Measurements from ENCODE around the gene POLR3GL.

Gene POLR3GL

GRCh38 chr1:145985129-145985501 is 20.6 kb downstream of the POLR3GL start:
- no peaks in the 10 kb centered on the region for H3K36me3 ChIP-seq (ENCODE audit: low read depth)
- H3K27ac ChIP-seq (ENCODE audit: poor library complexity, severe bottlenecking), result peak overlapping the region; percentile 56
- H3K9me3 ChIP-seq (ENCODE audit: severe bottlenecking), result no peaks in the 10 kb centered on the region
- ATAC-seq (ENCODE audit: low read depth) (no peak; the same call in 1 of the 3 replicates), DNase-seq (ENCODE audit: low spot score) (no peak)
- no peak for TF ChIP-seq CTCF (IDR thresholded peaks at IDR 0.05; ENCODE audit: poor library complexity, severe bottlenecking)
- H3K27me3 ChIP-seq (ENCODE audit: insufficient read depth, poor library complexity, severe bottlenecking), result no peaks in the 10 kb centered on the region
- no peak overlapping the region for H3K4me3 ChIP-seq (ENCODE audit: severe bottlenecking)
- peaks cover 14% of the 10 kb centered on the region for H3K4me1 ChIP-seq (ENCODE audit: insufficient read depth, poor library complexity, severe bottlenecking)

GRCh38 chr1:145985502-145986439 is 21.3 kb downstream of the POLR3GL start:
- no peak for TF ChIP-seq CTCF (IDR thresholded peaks at IDR 0.05; ENCODE audit: poor library complexity, severe bottlenecking)
- peak; percentile 48 for ATAC-seq (ENCODE audit: low read depth)
- H3K9me3 ChIP-seq (ENCODE audit: severe bottlenecking), result no peaks in the 10 kb centered on the region
- no peaks in the 10 kb centered on the region for H3K36me3 ChIP-seq (ENCODE audit: low read depth)
- H3K27ac ChIP-seq (ENCODE audit: poor library complexity, severe bottlenecking), result peak overlapping the region; percentile 56
- H3K4me1 ChIP-seq (ENCODE audit: insufficient read depth, poor library complexity, severe bottlenecking), result peaks cover 14% of the 10 kb centered on the region
- H3K4me3 ChIP-seq (ENCODE audit: severe bottlenecking), result no peak overlapping the region
- no peak for DNase-seq (ENCODE audit: low spot score)
- no peaks in the 10 kb centered on the region for H3K27me3 ChIP-seq (ENCODE audit: insufficient read depth, poor library complexity, severe bottlenecking)

- ATAC-seq (ENCODE audit: low read depth) (no peak), DNase-seq (ENCODE audit: low spot score) (no peak)
- Histone ChIP-seq H3K4me3 (ENCODE audit: severe bottlenecking) (no peak overlapping the region), H3K27ac (ENCODE audit: poor library complexity, severe bottlenecking) (peak overlapping the region; percentile 56), H3K9me3 (ENCODE audit: severe bottlenecking) (no peaks in the 10 kb centered on the region), H3K27me3 (ENCODE audit: insufficient read depth, poor library complexity, severe bottlenecking) (no peaks in the 10 kb centered on the region), H3K36me3 (ENCODE audit: low read depth) (no peaks in the 10 kb centered on the region), H3K4me1 (ENCODE audit: insufficient read depth, poor library complexity, severe bottlenecking) (peaks cover 14% of the 10 kb centered on the region)
- no peak for TF ChIP-seq CTCF (IDR thresholded peaks at IDR 0.05; ENCODE audit: poor library complexity, severe bottlenecking)
These were observed 22.1 kb downstream of the POLR3GL start for GRCh38 chr1:145986551-145986950.

- Histone ChIP-seq H3K36me3 (ENCODE audit: low read depth) (peaks cover 10% of the 10 kb centered on the region), H3K4me3 (ENCODE audit: severe bottlenecking) (no peak overlapping the region), H3K4me1 (ENCODE audit: insufficient read depth, poor library complexity, severe bottlenecking) (peaks cover 15% of the 10 kb centered on the region), H3K27me3 (ENCODE audit: insufficient read depth, poor library complexity, severe bottlenecking) (no peaks in the 10 kb centered on the region), H3K9me3 (ENCODE audit: severe bottlenecking) (no peaks in the 10 kb centered on the region), H3K27ac (ENCODE audit: poor library complexity, severe bottlenecking) (no peak overlapping the region)
- no peak for TF ChIP-seq CTCF (IDR thresholded peaks at IDR 0.05; ENCODE audit: poor library complexity, severe bottlenecking)
- ATAC-seq (ENCODE audit: low read depth) (no peak), DNase-seq (ENCODE audit: low spot score) (no peak)
These were observed 23.4 kb downstream of the POLR3GL start for GRCh38 chr1:145987926-145988325.

GRCh38 chr1:145988773-145989172 is 24.3 kb downstream of the POLR3GL start:
- ATAC-seq (ENCODE audit: low read depth) (no peak), DNase-seq (ENCODE audit: low spot score) (no peak)
- Histone ChIP-seq H3K9me3 (ENCODE audit: severe bottlenecking) (no peaks in the 10 kb centered on the region), H3K27me3 (ENCODE audit: insufficient read depth, poor library complexity, severe bottlenecking) (no peaks in the 10 kb centered on the region), H3K4me3 (ENCODE audit: severe bottlenecking) (no peak overlapping the region), H3K36me3 (ENCODE audit: low read depth) (peaks cover 19% of the 10 kb centered on the region), H3K4me1 (ENCODE audit: insufficient read depth, poor library complexity, severe bottlenecking) (peaks cover 23% of the 10 kb centered on the region), H3K27ac (ENCODE audit: poor library complexity, severe bottlenecking) (no peak overlapping the region)
- no peak for TF ChIP-seq CTCF (IDR thresholded peaks at IDR 0.05; ENCODE audit: poor library complexity, severe bottlenecking)
